ENCODE results near the gene HELB.

DNA sequence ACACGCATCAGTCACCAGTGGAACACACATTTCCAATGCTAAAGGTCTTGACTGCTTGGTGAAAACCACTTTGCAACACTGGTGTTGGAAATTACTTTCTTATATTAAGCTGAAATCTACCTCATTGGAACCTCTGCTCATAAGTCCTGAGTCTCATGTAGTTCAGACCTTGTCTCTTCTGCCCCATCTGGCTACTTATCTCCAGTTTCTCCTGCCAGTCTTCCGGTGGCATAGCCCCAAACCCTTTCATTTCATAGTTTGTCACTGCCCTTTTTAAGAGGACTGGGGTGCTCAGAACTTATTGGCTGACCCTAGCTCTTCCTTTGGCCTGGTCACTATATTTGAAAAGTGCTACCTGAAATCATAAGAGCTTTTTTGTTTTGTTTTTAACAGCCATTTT, 43.7 kb downstream of the HELB start:
- TF ChIP-seq GATA2 (IDR thresholded peaks at IDR 0.05; ENCODE audit: low read depth, low read length) (no peak), GATA3 (IDR thresholded peaks at IDR 0.05; ENCODE audit: low read depth, low read length) (no peak)
